Peyer's patch (tissue), 4 donors: ENCODE data around the gene KRT6C. TPM values are rescaled to one million over a fixed set of nuclear protein-coding genes. Genes with fewer than 3 reads are reported as not detected.
"Not testable (repeated sequence)": the region's sequence is repeated elsewhere in the genome, so short reads cannot be mapped to it uniquely, and the experiment has no call there.

ENCODE experiments used
- DNase-seq, 3 donors: peaks; one replicate each; pipeline ENCODE4 v3.0.0-alpha.2; 2017 to 2019
- H3K27ac ChIP-seq, 4 donors: fragments of 200-600 bp; sonication (generic); one replicate each; pipeline ENCODE4 v1.5.1; 2016 to 2019
- H3K27me3 ChIP-seq, 2 donors: fragments of 200-600 bp; sonication (generic); one replicate each; pipeline ENCODE4 v1.5.1; 2019
- H3K36me3 ChIP-seq, 3 donors: fragments of 200-600 bp; sonication (generic); one replicate each; pipeline ENCODE4 v1.5.1; 2016 to 2019
- H3K4me1 ChIP-seq, 4 donors: fragments of 200-600 bp; sonication (generic); one replicate each; pipeline ENCODE4 v1.5.1; 2016 to 2019
- H3K4me3 ChIP-seq, 4 donors: fragments of 200-600 bp; sonication (generic); 1 replicate in 3 of 4; 2 replicates in 1 of 4; pipeline ENCODE4 v1.5.1; 2016 to 2019; ENCODE audit warnings: mild to moderate bottlenecking in 1 of 4
- H3K9me3 ChIP-seq, 4 donors: fragments of 200-600 bp; sonication (generic); one replicate each; pipeline ENCODE4 v1.5.1; 2016 to 2019; ENCODE audit warnings: mild to moderate bottlenecking in 1 of 4
- POLR2A ChIP-seq, 2 donors: fragments of 450-650 bp; IDR thresholded peaks; one replicate each; pipeline ENCODE4 v1.5.1; 2017; ENCODE audit warnings: antibody characterized with exemption in 2 of 2, mild to moderate bottlenecking in 2 of 2, moderate library complexity in 2 of 2
- total RNA-seq, 4 donors: library from RNA; depleted of rRNA; stranded (reverse); fragments of >200 nt; gene quantifications; one replicate each; pipeline ENCODE4 v1.1.0, GENCODE V29; 2016
- TF ChIP-seq, protein P1 (sequence below), 6 experiments: fragments of 450-650 bp in 4 of 6; fragments of 200-600 bp in 2 of 6; sonication (generic) in 1 of 6; IDR thresholded peaks; one replicate each; pipeline ENCODE4 v1.5.1; 2017 to 2019; ENCODE audit warnings: antibody characterized with exemption in 6 of 6, mild to moderate bottlenecking in 3 of 6, moderate library complexity in 1 of 6

KRT6C gene
- total RNA-seq, 4 donors from 2014 or later = 0.67 TPM; not detected in 3

DNA sequence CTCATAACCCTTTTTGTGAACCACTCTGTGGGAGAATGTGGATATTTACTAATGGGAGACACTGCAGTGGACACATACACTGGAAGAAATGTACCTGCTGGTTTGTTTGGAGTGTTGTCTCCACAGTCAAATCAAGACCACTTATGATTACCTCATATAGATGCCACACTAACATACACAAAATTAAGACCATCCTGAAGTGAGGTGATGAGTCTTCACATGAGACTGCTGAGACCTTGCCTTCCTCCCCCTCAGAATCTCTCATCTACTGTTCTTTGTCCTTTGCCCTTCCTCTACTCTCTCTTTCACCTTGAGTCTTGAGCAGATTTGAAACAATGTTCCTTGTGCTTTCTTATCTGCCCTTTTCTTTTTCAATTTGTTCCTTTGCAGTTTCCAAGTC lies 15.1 kb upstream of the KRT6C start:
- TF ChIP-seq, protein P1, sequence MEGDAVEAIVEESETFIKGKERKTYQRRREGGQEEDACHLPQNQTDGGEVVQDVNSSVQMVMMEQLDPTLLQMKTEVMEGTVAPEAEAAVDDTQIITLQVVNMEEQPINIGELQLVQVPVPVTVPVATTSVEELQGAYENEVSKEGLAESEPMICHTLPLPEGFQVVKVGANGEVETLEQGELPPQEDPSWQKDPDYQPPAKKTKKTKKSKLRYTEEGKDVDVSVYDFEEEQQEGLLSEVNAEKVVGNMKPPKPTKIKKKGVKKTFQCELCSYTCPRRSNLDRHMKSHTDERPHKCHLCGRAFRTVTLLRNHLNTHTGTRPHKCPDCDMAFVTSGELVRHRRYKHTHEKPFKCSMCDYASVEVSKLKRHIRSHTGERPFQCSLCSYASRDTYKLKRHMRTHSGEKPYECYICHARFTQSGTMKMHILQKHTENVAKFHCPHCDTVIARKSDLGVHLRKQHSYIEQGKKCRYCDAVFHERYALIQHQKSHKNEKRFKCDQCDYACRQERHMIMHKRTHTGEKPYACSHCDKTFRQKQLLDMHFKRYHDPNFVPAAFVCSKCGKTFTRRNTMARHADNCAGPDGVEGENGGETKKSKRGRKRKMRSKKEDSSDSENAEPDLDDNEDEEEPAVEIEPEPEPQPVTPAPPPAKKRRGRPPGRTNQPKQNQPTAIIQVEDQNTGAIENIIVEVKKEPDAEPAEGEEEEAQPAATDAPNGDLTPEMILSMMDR (IDR thresholded peaks at IDR 0.05) = no peak
- no peak for TF ChIP-seq POLR2A (IDR thresholded peaks at IDR 0.05)
- Histone ChIP-seq H3K27me3 (no peaks in the 10 kb centered on the region), H3K4me1 (no peaks in the 10 kb centered on the region), H3K4me3 (no peak overlapping the region), H3K27ac (no peak overlapping the region), H3K36me3 (no peaks in the 10 kb centered on the region), H3K9me3 (no peaks in the 10 kb centered on the region)
- DNase-seq = no peak

- H3K27ac ChIP-seq, H3K27me3 ChIP-seq, H3K36me3 ChIP-seq, H3K4me1 ChIP-seq, H3K9me3 ChIP-seq, H3K4me3 ChIP-seq, DNase-seq: not testable (repeated sequence)
Measured at GRCh38 chr12:52487744-52488443, 14.3 kb upstream of the KRT6C start.

GRCh38 chr12:52487211-52487610 lies 13.6 kb upstream of the KRT6C start:
- H3K4me3 ChIP-seq = no peak overlapping the region
- DNase-seq = no peak

DNA sequence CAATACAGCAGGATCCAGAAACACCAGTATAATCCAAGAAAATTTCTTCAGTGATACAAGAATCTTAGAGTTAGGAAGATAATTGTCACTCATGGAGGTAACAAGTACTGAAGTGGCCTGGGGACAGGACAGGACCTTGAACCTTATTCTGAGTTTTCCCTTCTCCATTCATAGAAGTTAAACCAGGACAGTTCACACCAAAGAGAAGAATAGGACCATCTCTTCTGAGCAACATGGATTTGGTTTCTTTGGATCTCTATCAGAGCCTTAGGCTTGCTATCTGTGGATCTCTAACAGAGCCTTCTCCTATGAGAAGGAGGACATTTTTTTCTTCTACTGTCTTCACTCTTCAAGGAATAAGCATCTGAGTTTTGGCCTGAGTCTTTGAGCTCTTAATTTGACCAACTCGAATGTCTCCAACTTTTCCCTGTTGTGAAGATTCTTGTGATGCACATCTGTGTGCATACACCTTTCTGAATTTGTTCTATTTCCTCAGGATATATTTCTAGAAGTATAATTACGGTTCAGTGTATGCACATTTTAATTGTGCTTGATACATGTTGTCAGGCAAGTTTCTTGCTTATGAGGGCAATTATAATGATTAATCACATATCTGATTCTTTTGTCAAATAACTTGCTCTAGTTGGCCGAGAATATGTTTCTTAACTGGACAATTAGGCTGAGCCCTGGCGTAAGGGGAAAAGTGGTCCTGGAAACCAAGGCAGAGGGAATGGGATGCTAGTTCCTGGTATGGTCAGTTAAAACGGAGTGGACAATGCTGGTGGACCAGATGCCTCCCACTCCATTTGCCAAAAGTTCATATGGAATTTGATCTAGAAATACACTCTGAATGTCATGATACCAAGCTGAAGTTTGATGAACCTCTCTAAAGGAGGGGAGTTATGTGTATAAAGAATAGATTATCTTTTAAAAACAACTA lies 12.8 kb upstream of the KRT6C start:
- Histone ChIP-seq H3K36me3 (no peaks in the 10 kb centered on the region), H3K4me1 (no peaks in the 10 kb centered on the region), H3K27ac (no peak overlapping the region), H3K27me3 (no peaks in the 10 kb centered on the region), H3K9me3 (no peaks in the 10 kb centered on the region), H3K4me3 (no peak overlapping the region)
- DNase-seq = no peak
- TF ChIP-seq POLR2A (IDR thresholded peaks at IDR 0.05) = no peak
- TF ChIP-seq, protein P1 (IDR thresholded peaks at IDR 0.05) = no peak

More at GRCh38 chr12:52487211-52487610, 13.6 kb upstream of the KRT6C start:
- no peaks in the 10 kb centered on the region for H3K27me3 ChIP-seq
- H3K36me3 ChIP-seq = no peaks in the 10 kb centered on the region
- no peaks in the 10 kb centered on the region for H3K9me3 ChIP-seq
- no peak overlapping the region for H3K27ac ChIP-seq
- no peaks in the 10 kb centered on the region for H3K4me1 ChIP-seq
- no peak for TF ChIP-seq POLR2A (IDR thresholded peaks at IDR 0.05)
- TF ChIP-seq, protein P1 (IDR thresholded peaks at IDR 0.05) = no peak

- H3K36me3 ChIP-seq = no peaks in the 10 kb centered on the region
- no peak for DNase-seq
Measured at GRCh38 chr12:52480073-52480472, 6.5 kb upstream of the KRT6C start.

More at GRCh38 chr12:52480073-52480472, 6.5 kb upstream of the KRT6C start:
- H3K9me3 ChIP-seq = no peaks in the 10 kb centered on the region
- H3K4me3 ChIP-seq = no peak overlapping the region
- no peaks in the 10 kb centered on the region for H3K4me1 ChIP-seq
- no peak overlapping the region for H3K27ac ChIP-seq
- TF ChIP-seq POLR2A (IDR thresholded peaks at IDR 0.05) = no peak
- TF ChIP-seq, protein P1 (IDR thresholded peaks at IDR 0.05) = no peak
- H3K27me3 ChIP-seq = no peaks in the 10 kb centered on the region
